Endothelial cell of umbilical vein (primary cell): ENCODE data around the gene MYO5B. TPM values are rescaled to one million over a fixed set of nuclear protein-coding genes. Genes with fewer than 3 reads are reported as not detected.

Experiments
- BruUV-seq: library from RNA; stranded (reverse); fragments of 400-500 nt; replicated peaks from 2 replicates; lab custom pipeline; 2021; lab: Mats Ljungman, UMichigan
- CTCF ChIA-PET: fragments of 300-600, 350-600 bp; sonication (Branson Sonifier 250); formaldehyde crosslinking; loops from one replicate; lab custom pipeline; 2021; ENCODE audit warnings: antibody characterized with exemption, inconsistent platforms; lab: Charles Lee
- POLR2A ChIA-PET: fragments of 300-600, 350-600 bp; sonication (Branson Sonifier 250); formaldehyde crosslinking; loops from one replicate; lab custom pipeline; 2021; ENCODE audit warnings: antibody characterized with exemption, inconsistent platforms; lab: Charles Lee
- DNase-seq: peaks from one replicate; pipeline ENCODE4 v3.0.0-alpha.2; 2011; ENCODE audit warnings: low read depth, low spot score
- FAIRE-seq: peaks from 2 replicates; lab custom pipeline; 2011; peaks lifted over from hg19 to GRCh38; lab: Jason Lieb, UNC
- H2AFZ ChIP-seq: 2 replicates; pipeline ENCODE4 v1.6.0; 2012; ENCODE audit warnings: low read depth, low read length, control low read depth, inconsistent platforms
- H3K27ac ChIP-seq: 2 replicates; pipeline ENCODE4 v1.5.1; 2011; ENCODE audit warnings: low read depth, mild to moderate bottlenecking, control low read depth, low read length, moderate library complexity; ENCODE audit not compliant: insufficient read depth
- H3K27me3 ChIP-seq, 2 experiments: 2 replicates each; pipeline versions ENCODE4 v1.6.0 to v1.6.1; 2011; ENCODE audit warnings: low read length in 2 of 2, mixed read lengths in 1 of 2; ENCODE audit not compliant: control insufficient read depth in 2 of 2, insufficient read depth in 2 of 2
- H3K36me3 ChIP-seq, 2 experiments: 2 replicates in 1 of 2; 3 replicates in 1 of 2; pipeline ENCODE4 v1.5.1; 2011; ENCODE audit warnings: low read length in 2 of 2, mild to moderate bottlenecking in 1 of 2, moderate library complexity in 1 of 2; ENCODE audit not compliant: control insufficient read depth in 2 of 2, insufficient read depth in 2 of 2; ENCODE audit errors: extremely low read depth in 1 of 2
- H3K4me1 ChIP-seq: 3 replicates; pipeline ENCODE4 v1.5.1; 2011; ENCODE audit warnings: mild to moderate bottlenecking, low read length; ENCODE audit not compliant: control insufficient read depth, insufficient read depth; ENCODE audit errors: extremely low read depth
- H3K4me2 ChIP-seq: 2 replicates; pipeline ENCODE4 v1.6.1; 2011; ENCODE audit warnings: low read length, control low read depth, mixed read lengths; ENCODE audit not compliant: insufficient read depth
- H3K4me3 ChIP-seq, 3 experiments: fragments of 200-600 bp in 1 of 3; sonication (generic), shearing (Covaris generic) in 1 of 3; replicated peaks in 1 of 3; 2 replicates each; pipeline ENCODE4 v1.5.1; 2011 to 2016; ENCODE audit warnings: control low read depth in 3 of 3, low read length in 3 of 3, mild to moderate bottlenecking in 2 of 3, inconsistent platforms in 1 of 3, low read depth in 1 of 3, moderate library complexity in 1 of 3; ENCODE audit not compliant: insufficient read depth in 1 of 3
- H3K79me2 ChIP-seq: 2 replicates; pipeline ENCODE4 v1.6.0; 2012; ENCODE audit warnings: low read length, inconsistent platforms; ENCODE audit not compliant: control insufficient read depth, insufficient read depth
- H3K9ac ChIP-seq: replicated peaks from 2 replicates; pipeline ENCODE3; 2011; ENCODE audit warnings: low read length, control low read depth; ENCODE audit not compliant: insufficient read depth; ENCODE audit errors: extremely low read depth
- H3K9me1 ChIP-seq: replicated peaks from 3 replicates; pipeline ENCODE4 v1.6.0; 2011; ENCODE audit warnings: mild to moderate bottlenecking, low read length; ENCODE audit not compliant: control insufficient read depth, insufficient read depth; ENCODE audit errors: extremely low read depth
- H3K9me3 ChIP-seq: replicated peaks from 2 replicates; pipeline ENCODE4 v1.5.1; 2012; ENCODE audit warnings: low read length, inconsistent platforms; ENCODE audit not compliant: control insufficient read depth, insufficient read depth
- H4K20me1 ChIP-seq: replicated peaks from 2 replicates; pipeline ENCODE3; 2011; ENCODE audit warnings: mild to moderate bottlenecking, low read length; ENCODE audit not compliant: control insufficient read depth, insufficient read depth; ENCODE audit errors: extremely low read depth
- CTCF ChIP-seq, 2 donors: IDR thresholded peaks; 1 replicate in 1 of 2; 2 replicates in 1 of 2; pipeline ENCODE4 v1.5.1; 2011; ENCODE audit warnings: low read length in 2 of 2, mild to moderate bottlenecking in 2 of 2, moderate library complexity in 2 of 2, control low read depth in 1 of 2, inconsistent platforms in 1 of 2, low read depth in 1 of 2; ENCODE audit not compliant: insufficient read depth in 1 of 2; ENCODE audit errors: extremely low read depth in 1 of 2
- EZH2 ChIP-seq: IDR thresholded peaks from 2 replicates; pipeline ENCODE4 v1.6.1; 2012; ENCODE audit warnings: borderline replicate concordance, low read depth, mild to moderate bottlenecking, moderate library complexity, low read length, inconsistent platforms; ENCODE audit not compliant: severe bottlenecking
- FOS ChIP-seq: IDR thresholded peaks from 2 replicates; pipeline ENCODE4 v1.6.1; 2011; ENCODE audit warnings: mild to moderate bottlenecking, low read length, moderate library complexity, borderline replicate concordance; ENCODE audit not compliant: insufficient read depth
- GATA2 ChIP-seq: IDR thresholded peaks from 2 replicates; pipeline ENCODE4 v1.7.0; 2011; ENCODE audit warnings: low read depth, mild to moderate bottlenecking, moderate library complexity, mixed read lengths, low read length; ENCODE audit not compliant: insufficient read length, insufficient read depth
- JUN ChIP-seq: IDR thresholded peaks from 2 replicates; pipeline ENCODE4 v1.6.1; 2011; ENCODE audit warnings: borderline replicate concordance, low read depth; ENCODE audit not compliant: insufficient read length, insufficient read depth
- MYC ChIP-seq: IDR thresholded peaks from one replicate; pipeline ENCODE4 v1.6.1; 2011; ENCODE audit warnings: mild to moderate bottlenecking, low read depth, low read length
- POLR2A ChIP-seq: IDR thresholded peaks from 2 replicates; pipeline ENCODE4 v1.6.1; 2012; ENCODE audit warnings: low read depth, mild to moderate bottlenecking, control low read depth, low read length
- POLR2AphosphoS5 ChIP-seq: IDR thresholded peaks from 2 replicates; pipeline ENCODE4 v1.6.1; 2012; ENCODE audit warnings: low read depth, mild to moderate bottlenecking, control low read depth, low read length, moderate library complexity; ENCODE audit not compliant: insufficient read depth
- dilution Hi-C: fragments of 300-500 bp; cut with MboI; formaldehyde crosslinking; loops from one replicate; pipeline ENCODE4 v1.15.0; 2019; ENCODE audit warnings: low sequenced_read_pairs; ENCODE audit not compliant: extremely low pct_ligation_motif_present
- intact Hi-C: fragments of 100-400 bp; cut with micrococcal nuclease; formaldehyde crosslinking; loops from one replicate; pipeline ENCODE4 v1.10.0; 2022
- polyA plus RNA-seq, 4 experiments: library from polyadenylated mRNA; depleted of rRNA in 3 of 4; stranded (reverse) in 3 of 4; unstranded in 1 of 4; fragments of >200 nt; gene quantifications; 2 replicates each; pipeline versions ENCODE4 v1.2.1 to v1.2.3, GENCODE V29; 2011 to 2012; ENCODE audit warnings: missing spikeins in 1 of 4
- total RNA-seq: library from RNA; stranded (reverse); gene quantifications from 2 replicates; pipeline ENCODE4 v1.2.3, GENCODE V29; 2021
- TF ChIP-seq, protein P1 (sequence below): IDR thresholded peaks from 2 replicates; pipeline ENCODE4 v1.6.1; 2011; ENCODE audit not compliant: insufficient read depth, insufficient read length

The MYO5B gene
- total and polyA plus RNA-seq, 2 donors (not counting 3 experiments of a cell fraction or from before 2014, with no cell fraction given): 0.54 to 1.1 TPM

DNA sequence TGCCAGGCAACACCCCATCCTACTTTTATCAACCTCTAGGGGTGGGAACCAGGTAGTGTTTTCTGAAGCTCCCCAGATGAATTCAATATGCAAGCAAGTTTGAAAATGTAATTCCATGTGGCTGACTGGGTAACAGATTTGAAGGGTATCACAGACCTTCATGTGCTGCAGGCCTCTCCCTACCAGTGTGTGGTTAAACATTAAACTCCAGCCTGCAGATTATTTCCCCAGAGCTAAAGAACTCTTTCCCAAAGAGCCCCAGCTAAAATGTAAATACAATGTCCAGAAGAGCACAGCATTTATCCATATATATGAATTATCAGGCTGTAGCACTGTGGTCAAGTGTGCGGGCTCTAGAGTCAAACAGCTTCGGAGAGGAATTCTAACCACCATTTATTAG lies 134.1 kb downstream of the MYO5B start:
- BruUV-seq: no TSS peak
- FAIRE-seq (no peak), DNase-seq (no peak)
- H2AFZ ChIP-seq: no peak overlapping the region
- no peaks in the 10 kb centered on the region for H3K9me3 ChIP-seq
- H3K79me2 ChIP-seq: no peaks in the 10 kb centered on the region
- H3K4me1 ChIP-seq: no peaks in the 10 kb centered on the region
- no peak for TF ChIP-seq POLR2A
- TF ChIP-seq FOS: no peak
- TF ChIP-seq, protein P1, sequence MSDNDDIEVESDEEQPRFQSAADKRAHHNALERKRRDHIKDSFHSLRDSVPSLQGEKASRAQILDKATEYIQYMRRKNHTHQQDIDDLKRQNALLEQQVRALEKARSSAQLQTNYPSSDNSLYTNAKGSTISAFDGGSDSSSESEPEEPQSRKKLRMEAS: no peak
- TF ChIP-seq MYC: no peak
- no peak for TF ChIP-seq JUN
- TF ChIP-seq GATA2: no peak
- TF ChIP-seq POLR2AphosphoS5: no peak
- no peak for TF ChIP-seq CTCF (IDR thresholded peaks at IDR 0.05; ENCODE audit: extremely low read depth in 1 of 2, insufficient read depth in 1 of 2, low read depth in 1 of 2, low read length in 2 of 2)
- TF ChIP-seq EZH2: no peak
- intact Hi-C loops: no loop called here
- no peaks in the 10 kb centered on the region for H3K27me3 ChIP-seq
- ChIA-PET POLR2A (no interaction called here), CTCF (interaction anchor here (0.6 to 0.9 kb wide), 2 partner anchors 17 to 467 kb away, joined by 3 read pairs; no protein-coding TSS in a partner anchor)
- no peak overlapping the region for H3K4me2 ChIP-seq
- H3K36me3 ChIP-seq: no peaks in the 10 kb centered on the region
- no peaks in the 10 kb centered on the region for H3K9me1 ChIP-seq
- H3K4me3 ChIP-seq: no peak overlapping the region
- H3K9ac ChIP-seq: no peak overlapping the region
- H3K27ac ChIP-seq: no peak overlapping the region
- dilution Hi-C loops: no loop called here
- H4K20me1 ChIP-seq: no peaks in the 10 kb centered on the region
